Measurements from ENCODE around the gene PRPF6. TPM values are rescaled to one million over a fixed set of nuclear protein-coding genes. Genes with fewer than 3 reads are reported as not detected.

Gene PRPF6
- total RNA-seq, 1 experiment from 2014 or later = 24.2 TPM

DNA sequence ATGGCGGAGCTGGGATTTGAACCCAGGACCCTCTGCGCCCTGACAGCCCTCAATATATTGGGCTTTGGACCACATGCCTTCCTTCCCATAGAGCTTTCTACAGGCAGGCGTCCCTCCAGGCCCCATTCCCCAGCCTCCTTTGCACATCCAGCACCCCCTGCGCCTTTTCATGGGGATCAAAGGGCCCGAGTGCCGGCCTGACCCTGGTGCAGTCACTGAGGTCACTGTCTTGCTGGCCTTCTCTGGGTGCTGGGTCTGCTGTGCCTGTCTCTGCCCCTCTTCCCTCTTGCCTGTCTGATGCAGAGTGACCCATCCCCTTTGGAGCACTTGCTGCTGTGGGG, 100.7 kb downstream of the PRPF6 start:
- peak overlapping the region; percentile 99 for H3K9ac ChIP-seq (ENCODE audit: low read length)
- no peak overlapping the region for H2AFZ ChIP-seq (ENCODE audit: low read length)
- H3K9me2 ChIP-seq (replicated peaks; ENCODE audit: insufficient read depth, low read length) = no peaks in the 10 kb centered on the region
- H3K4me3 ChIP-seq (ENCODE audit: low read length) = peak overlapping the region; percentile 80
- no peaks in the 10 kb centered on the region; the same call in 1 of the 2 replicates for H4K20me1 ChIP-seq (ENCODE audit: insufficient read depth, low read depth, low read length)
- H3K27ac ChIP-seq (ENCODE audit: low read length) = peak overlapping the region; percentile 92
- H3K4me2 ChIP-seq (ENCODE audit: low read depth, low read length, poor library complexity, severe bottlenecking) = peak overlapping the region; percentile 73
- H3K79me2 ChIP-seq (ENCODE audit: low read length) = peaks cover 15% of the 10 kb centered on the region
- H3K4me1 ChIP-seq (ENCODE audit: low read length) = peaks cover 44% of the 10 kb centered on the region
- no peaks in the 10 kb centered on the region for H3K27me3 ChIP-seq (ENCODE audit: low read length)
- no peak for DNase-seq
- H3K9me3 ChIP-seq (ENCODE audit: low read length) = peaks cover under 1% of the 10 kb centered on the region; the same call in 1 of the 2 replicates
- peaks cover 4% of the 10 kb centered on the region; the same call in 1 of the 2 replicates for H3K36me3 ChIP-seq (ENCODE audit: insufficient read depth, low read length)

DNA sequence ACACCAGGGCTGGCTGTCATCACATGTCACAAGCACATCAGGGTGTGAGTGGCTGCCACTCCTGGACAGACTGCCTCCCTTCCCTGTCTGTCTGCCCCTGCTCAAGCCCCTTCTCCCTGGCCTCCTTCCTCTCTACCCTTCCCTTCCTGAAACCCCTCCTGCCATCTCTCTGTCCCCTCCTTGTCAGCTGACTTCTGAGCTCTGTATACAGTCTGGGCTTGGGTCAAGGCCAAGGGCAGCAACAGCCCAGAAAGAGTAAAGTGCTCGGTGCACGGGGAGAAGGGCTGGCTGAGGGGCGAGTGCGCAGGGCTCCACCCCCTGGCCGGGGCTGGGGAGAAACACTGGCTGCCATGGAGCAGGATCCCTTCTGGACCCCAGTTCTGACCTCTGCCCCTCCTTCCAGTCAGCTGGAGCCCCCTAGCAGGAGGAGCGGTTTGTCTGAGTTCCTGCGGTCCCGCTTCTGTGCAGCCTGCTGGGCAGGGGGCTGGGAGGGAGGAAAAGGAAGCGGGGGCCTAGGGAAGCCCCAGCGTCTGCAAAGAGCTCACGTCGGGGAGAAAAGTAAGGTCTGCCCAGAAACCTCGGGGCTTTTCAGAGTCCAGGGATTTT, 101.3 kb downstream of the PRPF6 start:
- Histone ChIP-seq H3K79me2 (ENCODE audit: low read length) (peaks cover 11% of the 10 kb centered on the region; the same call in 1 of the 2 replicates), H3K27me3 (ENCODE audit: low read length) (no peaks in the 10 kb centered on the region), H3K9me3 (ENCODE audit: low read length) (peaks cover 4% of the 10 kb centered on the region; the same call in 1 of the 2 replicates), H2AFZ (ENCODE audit: low read length) (no peak overlapping the region), H3K9ac (ENCODE audit: low read length) (peak overlapping the region; percentile 99), H3K4me3 (ENCODE audit: low read length) (peak overlapping the region; percentile 80), H3K4me2 (ENCODE audit: low read depth, low read length, poor library complexity, severe bottlenecking) (peak overlapping the region; percentile 73), H4K20me1 (ENCODE audit: insufficient read depth, low read depth, low read length) (no peaks in the 10 kb centered on the region; the same call in 1 of the 2 replicates), H3K9me2 (replicated peaks; ENCODE audit: insufficient read depth, low read length) (no peaks in the 10 kb centered on the region), H3K36me3 (ENCODE audit: insufficient read depth, low read length) (peaks cover 7% of the 10 kb centered on the region; the same call in 1 of the 2 replicates), H3K27ac (ENCODE audit: low read length) (peak overlapping the region; percentile 92), H3K4me1 (ENCODE audit: low read length) (peaks cover 38% of the 10 kb centered on the region)
- peak; percentile 65 for DNase-seq

Small RNA genes lying within 50 kb of the gene (small RNA-seq; reads per million reads assigned to genes)
- gene AL355803.1 (not detected), gene MIR647 (0.12 reads per million), gene MIR6813 (0.12 reads per million)

Other genes starting within 250 kb of the PRPF6 start
- 3.4 and 9.8 TPM in 2 replicates for gene LIME1, start 244.5 kb upstream of the PRPF6 start, total RNA-seq (2014; rRNA removed; shearing (Covaris generic); ENCODE audit: low replicate concordance)
- gene SLC2A4RG, start 241.4 kb upstream of the PRPF6 start, total RNA-seq (2014; rRNA removed; shearing (Covaris generic); ENCODE audit: low replicate concordance) = 18.6 and 37.9 TPM in 2 replicates
- gene ZBTB46, start 149.9 kb upstream of the PRPF6 start, total RNA-seq (2014; rRNA removed; shearing (Covaris generic); ENCODE audit: low replicate concordance) = 0.18 TPM in 1 of 2 replicates, not detected in the other
- not detected in 2 replicates for gene ABHD16B, start 119.6 kb upstream of the PRPF6 start, total RNA-seq (2014; rRNA removed; shearing (Covaris generic); ENCODE audit: low replicate concordance)
- 25.9 and 38.3 TPM in 2 replicates for gene TPD52L2, start 115.9 kb upstream of the PRPF6 start, total RNA-seq (2014; rRNA removed; shearing (Covaris generic); ENCODE audit: low replicate concordance)
- gene DNAJC5, start 86.0 kb upstream of the PRPF6 start, total RNA-seq (2014; rRNA removed; shearing (Covaris generic); ENCODE audit: low replicate concordance) = 22.9 and 28.5 TPM in 2 replicates
- gene UCKL1, start 24.7 kb upstream of the PRPF6 start, total RNA-seq (2014; rRNA removed; shearing (Covaris generic); ENCODE audit: low replicate concordance) = 32.3 and 35.3 TPM in 2 replicates
- gene ZNF512B, start 11.2 kb upstream of the PRPF6 start, total RNA-seq (2014; rRNA removed; shearing (Covaris generic); ENCODE audit: low replicate concordance) = 4.2 and 9.0 TPM in 2 replicates
- 11.7 and 13.0 TPM in 2 replicates for gene SAMD10, start 1.5 kb upstream of the PRPF6 start, total RNA-seq (2014; rRNA removed; shearing (Covaris generic); ENCODE audit: low replicate concordance)
- 0.45 and 1.8 TPM in 2 replicates for gene C20orf204, start 55.0 kb downstream of the PRPF6 start, total RNA-seq (2014; rRNA removed; shearing (Covaris generic); ENCODE audit: low replicate concordance)
- gene SOX18, start 68.5 kb downstream of the PRPF6 start, total RNA-seq (2014; rRNA removed; shearing (Covaris generic); ENCODE audit: low replicate concordance) = not detected in 2 replicates
- 124 and 197 TPM in 2 replicates for gene TCEA2, start 82.1 kb downstream of the PRPF6 start, total RNA-seq (2014; rRNA removed; shearing (Covaris generic); ENCODE audit: low replicate concordance)
- gene RGS19, start 98.4 kb downstream of the PRPF6 start, total RNA-seq (2014; rRNA removed; shearing (Covaris generic); ENCODE audit: low replicate concordance) = 172 and 272 TPM in 2 replicates
- gene OPRL1, start 99.0 kb downstream of the PRPF6 start, total RNA-seq (2014; rRNA removed; shearing (Covaris generic); ENCODE audit: low replicate concordance) = 34.0 and 60.6 TPM in 2 replicates
- gene LKAAEAR1, start 103.3 kb downstream of the PRPF6 start, total RNA-seq (2014; rRNA removed; shearing (Covaris generic); ENCODE audit: low replicate concordance) = not detected in 2 replicates
- gene NPBWR2, start 126.4 kb downstream of the PRPF6 start, total RNA-seq (2014; rRNA removed; shearing (Covaris generic); ENCODE audit: low replicate concordance) = 0.22 TPM in 1 of 2 replicates, not detected in the other
- gene MYT1, start 183.3 kb downstream of the PRPF6 start, total RNA-seq (2014; rRNA removed; shearing (Covaris generic); ENCODE audit: low replicate concordance) = 3.5 and 4.1 TPM in 2 replicates